PFSK-1 (cell line): ENCODE results near the gene MSI2.

ENCODE experiments used
- POLR2AphosphoS5 ChIP-seq: IDR thresholded peaks from 2 replicates; pipeline ENCODE4 v1.6.1; 2012; ENCODE audit warnings: low read depth, mild to moderate bottlenecking, control low read depth, low read length, moderate library complexity
- REST ChIP-seq, 2 experiments: IDR thresholded peaks; 2 replicates each; pipeline versions ENCODE4 v1.6.1 to v1.8.0; 2011 to 2012; ENCODE audit warnings: low read depth in 2 of 2, low read length in 2 of 2, control low read depth in 1 of 2, inconsistent platforms in 1 of 2, mild to moderate bottlenecking in 1 of 2, moderate library complexity in 1 of 2; ENCODE audit not compliant: insufficient read depth in 1 of 2
- SIN3A ChIP-seq: IDR thresholded peaks from 2 replicates; pipeline ENCODE4 v1.6.1; 2012; ENCODE audit warnings: mild to moderate bottlenecking, low read length, moderate library complexity, borderline replicate concordance; ENCODE audit not compliant: insufficient read depth
- TAF1 ChIP-seq: IDR thresholded peaks from 2 replicates; pipeline ENCODE4 v1.6.1; 2012; ENCODE audit warnings: low read length, control low read depth, borderline replicate concordance; ENCODE audit not compliant: insufficient read depth

- TF ChIP-seq POLR2AphosphoS5: no peak
- TF ChIP-seq TAF1: no peak
- no peak for TF ChIP-seq SIN3A
- TF ChIP-seq REST (IDR thresholded peaks at IDR 0.05; ENCODE audit: insufficient read depth in 1 of 2, low read depth in 2 of 2, low read length in 2 of 2): no peak
These were observed 439.7 kb downstream of the MSI2 start for GRCh38 chr17:57696050-57696449.
